Lung microvascular endothelial cell (primary cell): ENCODE results near the gene CHP1. TPM values are rescaled to one million over a fixed set of nuclear protein-coding genes. Genes with fewer than 3 reads are reported as not detected.
"Not testable (repeated sequence)": the region's sequence is repeated elsewhere in the genome, so short reads cannot be mapped to it uniquely, and the experiment has no call there.

Experiments used
- DNase-seq, 2 donors: peaks; one replicate each; pipeline versions ENCODE4 v3.0.0 to v3.0.0-alpha.2; 2010; ENCODE audit warnings: low read depth in 2 of 2
- total RNA-seq: library from RNA; depleted of rRNA; stranded (reverse); fragments of >200 nt; gene quantifications from 2 replicates; pipeline ENCODE4 v1.2.1, GENCODE V29; 2014

CHP1 gene
- total RNA-seq = 56.0 and 71.9 TPM in 2 replicates

DNA sequence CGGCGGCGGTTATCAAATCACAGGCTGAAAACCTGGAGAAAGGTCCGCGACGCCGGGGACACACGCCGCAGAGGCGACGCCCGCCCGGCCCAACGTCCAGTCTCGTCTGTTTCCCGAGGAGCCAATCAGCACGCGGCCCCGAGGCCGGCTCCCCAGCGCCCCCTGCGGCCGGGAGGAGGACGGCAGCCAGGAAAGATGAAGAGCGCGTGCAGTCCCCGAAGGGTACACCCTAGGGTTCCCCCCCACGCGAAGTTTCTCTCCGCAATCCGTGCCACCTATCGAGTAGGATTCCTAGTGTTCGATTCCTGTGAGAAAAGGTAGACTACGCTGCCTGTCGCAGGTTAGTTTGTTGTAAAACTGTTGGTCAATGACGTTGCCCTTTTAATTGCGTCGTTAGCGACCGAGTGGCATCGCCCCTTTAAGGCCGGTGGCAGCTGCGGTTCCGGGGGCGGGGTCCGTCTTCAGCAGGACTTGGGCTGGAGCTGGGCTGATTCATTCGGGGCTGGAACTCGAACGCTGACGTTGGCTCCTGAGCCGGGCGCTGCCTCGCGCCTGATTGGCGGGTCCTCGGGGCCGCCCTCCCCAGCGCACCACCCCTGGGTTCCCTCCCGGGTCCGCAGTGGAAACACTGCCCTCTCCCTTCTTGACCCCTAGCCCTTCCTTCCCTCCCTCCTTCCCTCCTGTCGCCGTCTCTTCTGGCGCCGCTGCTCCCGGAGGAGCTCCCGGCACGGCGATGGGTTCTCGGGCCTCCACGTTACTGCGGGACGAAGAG lies at the start of gene CHP1, which contains the start of gene EXD1:
CHP1 (plus strand) TSS at position 619 of the 772 bp plus-strand sequence; CDS start at position 734, 115 bp downstream.
EXD1 (minus strand) TSS at position 108 of the 772 bp plus-strand sequence. CDS start 4,182 bp downstream, outside the sequence.
- DNase-seq = peak; percentile 99

DNA sequence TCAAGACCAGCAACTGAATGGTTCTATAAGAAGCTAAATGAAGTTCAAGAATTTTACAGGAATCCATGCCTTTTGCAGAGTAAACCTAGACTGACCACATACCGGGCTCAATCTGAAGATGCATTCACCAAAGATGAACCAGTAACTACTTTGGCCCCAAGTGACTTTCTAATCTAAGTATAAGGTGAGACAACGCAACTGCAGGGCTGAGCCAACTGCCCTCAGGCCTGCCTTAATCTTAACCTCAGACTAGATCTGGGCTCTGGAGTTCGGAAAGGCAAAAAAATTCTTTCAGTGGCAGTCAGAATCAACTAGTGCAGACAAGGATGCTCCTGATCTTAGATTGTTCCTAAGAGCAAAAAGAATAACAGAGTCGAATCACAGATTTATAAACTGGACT lies 48.8 kb upstream of the CHP1 start:
- DNase-seq = no peak

DNA sequence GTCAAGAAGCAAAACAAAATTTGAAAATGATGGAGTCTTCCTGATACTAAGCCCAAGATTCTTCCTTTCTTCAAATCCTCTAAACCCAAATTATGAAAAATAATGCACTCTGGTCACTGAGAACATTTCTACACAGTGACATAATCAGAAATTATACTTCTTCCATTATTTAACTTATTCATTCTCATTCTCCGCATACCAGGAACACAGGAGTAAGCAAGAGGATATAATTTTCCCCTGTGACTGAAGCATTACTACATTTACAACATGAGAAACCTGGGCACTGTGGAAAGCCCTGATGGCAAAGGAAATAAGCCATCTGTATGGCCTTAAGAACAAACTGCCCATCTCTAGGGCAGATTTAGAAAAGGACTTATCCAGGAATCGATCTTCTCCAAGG lies 47.5 kb upstream of the CHP1 start:
- no peak for DNase-seq

GRCh38 chr15:41194444-41194843 lies 36.6 kb upstream of the CHP1 start:
- DNase-seq = no peak

- no peak for DNase-seq
Observed at GRCh38 chr15:41199470-41199869, 31.6 kb upstream of the CHP1 start.

- DNase-seq = no peak
Observed at GRCh38 chr15:41203395-41203794, 27.7 kb upstream of the CHP1 start.

- no peak for DNase-seq
Observed at GRCh38 chr15:41205315-41205714, 25.8 kb upstream of the CHP1 start.

- no peak for DNase-seq
Observed at GRCh38 chr15:41207687-41208448, 23.2 kb upstream of the CHP1 start.

GRCh38 chr15:41215708-41216107 lies 15.4 kb upstream of the CHP1 start:
- no peak for DNase-seq

DNA sequence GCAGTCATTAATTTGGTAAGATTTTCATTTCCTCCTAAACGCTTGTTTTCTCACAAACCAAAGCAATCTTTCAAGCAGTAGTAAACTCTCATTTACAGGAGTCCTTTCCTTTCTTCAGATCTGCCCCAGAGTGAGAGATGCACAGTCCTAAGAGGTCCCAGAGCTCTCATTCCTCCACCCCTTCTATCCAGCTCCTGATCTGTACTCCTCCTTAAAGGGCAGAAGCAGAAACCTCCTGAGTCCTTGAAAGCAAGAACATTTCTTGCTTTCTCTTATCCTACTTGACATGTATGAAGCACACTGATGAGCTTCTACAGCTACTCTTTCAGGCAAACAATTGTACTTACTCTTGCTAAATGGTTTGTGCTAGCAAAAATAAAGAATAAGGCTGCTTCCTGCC lies 12.2 kb upstream of the CHP1 start:
- no peak for DNase-seq

DNA sequence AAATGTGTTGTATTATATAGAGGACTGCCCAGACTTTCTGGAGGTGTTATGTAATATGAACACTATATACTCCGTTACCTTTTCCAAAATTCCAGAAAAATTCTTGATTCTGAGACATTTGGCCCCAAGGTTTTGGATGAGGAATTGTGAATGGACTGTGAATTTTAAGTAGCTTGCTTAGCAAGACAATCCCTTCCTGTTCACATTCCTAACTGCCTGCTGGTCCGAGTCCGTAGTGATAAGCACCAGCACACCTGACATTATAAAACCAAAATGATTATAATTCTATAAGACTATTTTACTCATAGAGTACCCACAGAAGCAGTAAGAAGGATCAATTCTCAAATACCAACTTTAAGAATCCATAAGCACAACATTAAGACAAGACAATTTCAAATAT lies 11.7 kb upstream of the CHP1 start:
- DNase-seq = no peak

- DNase-seq = no peak
Observed at GRCh38 chr15:41230345-41230649, 771 bp upstream of the CHP1 start.

DNA sequence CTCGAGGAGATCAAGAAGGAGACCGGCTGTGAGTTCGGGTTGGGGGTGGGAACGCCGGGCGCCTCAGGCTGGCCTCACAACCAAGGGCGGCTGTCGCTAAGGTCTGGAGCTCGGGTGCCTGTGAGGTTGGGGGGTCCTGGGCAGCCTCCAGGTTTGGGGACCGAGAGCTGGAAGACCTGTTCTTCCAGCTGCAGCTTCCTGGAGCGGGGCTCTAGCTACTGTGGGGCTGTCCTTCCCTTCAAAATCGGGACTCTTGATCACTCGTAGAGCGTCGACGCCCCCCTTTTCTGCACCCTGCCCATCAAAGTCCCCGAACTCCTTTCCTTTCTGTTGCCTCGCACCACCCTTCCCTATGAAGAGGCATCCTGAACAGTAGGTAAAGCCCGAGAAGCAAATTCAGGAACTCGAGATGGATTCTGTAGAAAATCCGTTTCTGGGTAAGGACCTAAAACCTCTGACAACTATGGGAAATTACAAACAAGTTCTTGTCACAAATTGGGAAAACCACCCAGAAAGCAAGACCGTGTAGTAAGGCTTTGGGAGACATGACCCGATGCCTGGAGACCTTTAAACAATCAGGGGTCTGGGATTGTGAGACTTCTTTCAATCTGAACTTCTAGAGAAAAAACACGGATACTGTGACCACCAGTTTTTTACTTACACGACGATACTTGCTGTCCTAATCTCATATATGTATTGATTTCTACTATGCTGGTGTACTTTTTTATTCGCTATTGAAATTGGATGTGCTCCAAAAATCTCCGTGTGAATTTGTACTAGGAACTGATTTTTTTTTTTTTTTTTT lies 556 bp downstream of the CHP1 start:
- DNase-seq = peak; percentile 8 to 31

GRCh38 chr15:41233367-41233771 lies 2.3 kb downstream of the CHP1 start:
- peak; percentile 65 to 68 for DNase-seq

DNA sequence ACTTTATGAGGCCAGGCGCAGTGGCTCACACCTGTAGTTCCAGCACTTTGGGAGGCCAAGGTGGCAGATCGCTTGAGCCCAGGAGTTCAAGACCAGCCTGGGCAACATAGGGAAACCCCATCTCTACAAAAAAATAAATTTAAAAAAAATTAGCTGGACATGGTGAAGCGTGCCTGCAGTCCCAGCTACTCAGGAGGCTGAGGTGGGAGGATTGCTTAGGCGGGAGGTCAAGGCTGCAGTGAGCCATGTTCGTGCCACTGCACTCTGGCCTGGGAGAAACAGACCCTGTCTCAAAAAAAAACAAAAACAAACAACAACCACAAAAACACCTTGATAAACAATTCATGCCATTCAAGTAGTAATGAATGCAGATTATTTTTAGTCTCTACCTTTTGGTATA lies 4.2 kb downstream of the CHP1 start:
- DNase-seq = not testable (repeated sequence)

- no peak for DNase-seq
Observed at GRCh38 chr15:41235929-41236328, 4.9 kb downstream of the CHP1 start.

DNA sequence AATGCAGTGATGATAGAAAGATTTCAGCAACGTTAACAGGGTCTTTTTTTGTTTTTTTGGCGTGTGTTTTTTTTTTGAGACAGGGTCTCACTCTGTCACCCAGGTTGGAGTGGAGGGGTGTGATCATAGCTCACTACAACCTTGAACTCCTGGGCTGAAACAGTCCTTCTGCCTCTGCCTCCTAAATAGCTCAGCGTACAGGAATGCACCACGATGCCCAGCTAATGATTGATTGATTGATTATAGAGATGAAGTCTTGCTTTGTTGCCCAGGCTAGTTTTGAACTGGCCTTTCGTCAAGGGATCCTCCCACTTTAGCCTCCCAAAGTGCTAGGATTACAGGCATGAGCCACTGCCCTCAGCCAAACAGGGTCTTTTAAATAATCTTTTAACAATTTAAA lies 7.0 kb downstream of the CHP1 start:
- no peak for DNase-seq

DNA sequence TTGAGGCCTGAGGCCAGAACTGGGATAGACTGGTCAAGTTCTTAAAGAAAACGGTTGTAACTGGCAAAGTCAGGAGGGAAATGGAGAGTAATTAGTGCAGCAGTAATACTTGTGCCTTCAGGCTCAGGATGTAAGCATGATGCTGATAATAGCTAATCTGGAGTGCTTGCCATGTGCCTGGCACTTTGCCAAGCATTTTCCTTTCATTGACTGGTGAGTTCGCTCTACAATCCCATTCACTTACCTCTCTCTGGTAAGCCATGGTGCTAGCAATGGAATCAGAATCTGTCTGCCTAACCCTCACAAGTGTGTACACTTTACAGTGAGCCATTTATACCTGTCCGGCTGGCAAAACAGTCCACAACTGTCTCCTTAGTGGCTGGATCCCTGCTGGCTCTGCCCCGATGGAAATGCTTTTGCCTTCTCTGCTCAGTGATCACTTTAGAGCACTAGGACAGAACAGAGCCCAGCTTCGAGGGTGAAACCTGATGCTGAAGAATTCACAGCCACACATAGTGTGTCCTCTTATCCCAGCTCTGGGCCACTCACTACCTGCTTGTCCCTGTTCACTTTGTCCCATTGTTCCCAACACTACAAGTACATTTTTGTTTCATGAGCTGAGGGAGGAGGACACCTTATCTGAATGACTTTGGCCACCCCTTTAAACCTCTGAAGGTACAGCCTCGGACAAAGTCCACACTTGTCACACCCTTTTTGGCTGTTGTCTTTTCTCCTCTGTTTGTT lies 10.3 kb downstream of the CHP1 start:
- peak; percentile 81 to 86 for DNase-seq

GRCh38 chr15:41250745-41251144 lies 19.7 kb downstream of the CHP1 start:
- DNase-seq = not testable (repeated sequence)

GRCh38 chr15:41251411-41251810 lies 20.3 kb downstream of the CHP1 start:
- DNase-seq = no peak

DNA sequence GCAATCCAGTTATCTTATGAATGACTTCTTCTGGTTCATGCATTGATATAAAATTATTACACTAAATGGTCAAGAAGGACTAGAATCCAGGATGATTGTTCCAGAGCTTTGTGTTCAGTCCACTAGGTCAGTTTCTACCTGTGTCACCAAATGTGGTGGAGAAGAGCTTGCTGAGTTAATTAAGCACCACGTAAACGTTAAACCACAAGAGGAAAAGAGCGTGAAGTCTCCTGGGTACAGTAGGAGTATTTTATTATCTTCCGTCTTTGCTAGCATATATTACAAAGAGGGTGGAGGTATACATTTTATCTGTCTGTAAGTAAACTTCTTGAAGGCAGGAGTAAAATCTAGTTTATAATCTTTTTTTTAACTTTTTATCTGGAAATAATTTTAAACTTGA lies 23.5 kb downstream of the CHP1 start:
- DNase-seq = no peak
